Measurements from ENCODE around the gene APBB3.

Gene APBB3

GRCh38 chr5:140542972-140543371, 21.4 kb downstream of the APBB3 start:
- Histone ChIP-seq H3K4me3 (ENCODE audit: low read depth, low read length) (no peak overlapping the region), H3K4me1 (ENCODE audit: control insufficient read depth, insufficient read depth, low read length) (no peaks in the 10 kb centered on the region), H3K27ac (ENCODE audit: extremely low read depth, low read depth, low read length) (no peak overlapping the region), H3K9me3 (ENCODE audit: control insufficient read depth, insufficient read depth, low read depth, low read length) (no peaks in the 10 kb centered on the region), H3K36me3 (ENCODE audit: control insufficient read depth in 2 of 2, insufficient read depth in 1 of 2, low read length in 2 of 2) (peaks cover 34 to 70% of the 10 kb centered on the region in 2 experiments)
- CTCF ChIA-PET: no interaction called here
- POLR2A ChIA-PET: no interaction called here
- no peak for TF ChIP-seq ZNF146 (tag by site-specific recombination; IDR thresholded peaks at IDR 0.05)
- TF ChIP-seq EGR2 (tag by site-specific recombination; IDR thresholded peaks at IDR 0.05; ENCODE audit: low read depth): no peak
- TF ChIP-seq ZNF175 (tag by site-specific recombination; IDR thresholded peaks at IDR 0.05): no peak
- TF ChIP-seq ZNF701 (tag by site-specific recombination; IDR thresholded peaks at IDR 0.05): no peak
- no peak for TF ChIP-seq ZNF174 (tag by site-specific recombination; IDR thresholded peaks at IDR 0.05)
- TF ChIP-seq SCRT1 (tag by site-specific recombination; IDR thresholded peaks at IDR 0.05; ENCODE audit: borderline replicate concordance): no peak
- TF ChIP-seq ZIC2 (tag by site-specific recombination; IDR thresholded peaks at IDR 0.05): no peak
- no peak for TF ChIP-seq OVOL3 (tag by site-specific recombination; IDR thresholded peaks at IDR 0.05)
- no peak for TF ChIP-seq ZNF121 (tag by site-specific recombination; IDR thresholded peaks at IDR 0.05)
- no peak for TF ChIP-seq ZNF426 (tag by site-specific recombination; IDR thresholded peaks at IDR 0.05)
- no peak for TF ChIP-seq ZNF48 (tag by site-specific recombination; IDR thresholded peaks at IDR 0.05)
- no peak for TF ChIP-seq ZNF114 (tag by site-specific recombination; IDR thresholded peaks at IDR 0.05)
- TF ChIP-seq ZNF2 (tag by site-specific recombination; IDR thresholded peaks at IDR 0.05): no peak
- no peak for TF ChIP-seq ZNF610 (tag by site-specific recombination; IDR thresholded peaks at IDR 0.05; ENCODE audit: borderline replicate concordance)
- no peak for TF ChIP-seq ZNF510 (tag by site-specific recombination; IDR thresholded peaks at IDR 0.05; ENCODE audit: insufficient replicate concordance)
- TF ChIP-seq ZNF398 (tag by site-specific recombination; IDR thresholded peaks at IDR 0.05): no peak
- TF ChIP-seq GFI1B (tag by site-specific recombination; IDR thresholded peaks at IDR 0.05): no peak
- no peak for TF ChIP-seq ZSCAN23 (tag by site-specific recombination; IDR thresholded peaks at IDR 0.05)

- Histone ChIP-seq H3K9me3 (ENCODE audit: control insufficient read depth, insufficient read depth, low read depth, low read length) (no peaks in the 10 kb centered on the region), H3K36me3 (ENCODE audit: control insufficient read depth in 2 of 2, insufficient read depth in 1 of 2, low read length in 2 of 2) (peaks cover 53 to 80% of the 10 kb centered on the region in 2 experiments), H3K4me3 (ENCODE audit: low read depth, low read length) (no peak overlapping the region), H3K27ac (ENCODE audit: extremely low read depth, low read depth, low read length) (no peak overlapping the region), H3K4me1 (ENCODE audit: control insufficient read depth, insufficient read depth, low read length) (no peaks in the 10 kb centered on the region)
- TF ChIP-seq ZNF830 (tag by site-specific recombination; IDR thresholded peaks at IDR 0.05; ENCODE audit: low read depth): no peak
- TF ChIP-seq ZNF239 (tag by site-specific recombination; IDR thresholded peaks at IDR 0.05): no peak
- no peak for TF ChIP-seq GLIS1 (tag by site-specific recombination; IDR thresholded peaks at IDR 0.05)
- no peak for TF ChIP-seq GLI4 (tag by site-specific recombination; IDR thresholded peaks at IDR 0.05)
- no peak for TF ChIP-seq ZNF335 (tag by site-specific recombination; conservative IDR thresholded peaks at IDR 0.05)
- no peak for TF ChIP-seq ZSCAN16 (tag by site-specific recombination; IDR thresholded peaks at IDR 0.05)
- TF ChIP-seq ZFP37 (tag by site-specific recombination; IDR thresholded peaks at IDR 0.05): no peak
- no peak for TF ChIP-seq ZNF555 (tag by site-specific recombination; conservative IDR thresholded peaks at IDR 0.05)
- no peak for TF ChIP-seq ZNF274 (IDR thresholded peaks at IDR 0.05; ENCODE audit: low read length)
- TF ChIP-seq ZNF274 (tag by site-specific recombination; IDR thresholded peaks at IDR 0.05; ENCODE audit: borderline replicate concordance): no peak
- no peak for TF ChIP-seq ZNF518A (tag by site-specific recombination; conservative IDR thresholded peaks at IDR 0.05; ENCODE audit: low read depth)
- no peak for TF ChIP-seq ZNF843 (tag by site-specific recombination; IDR thresholded peaks at IDR 0.05)
- no peak for TF ChIP-seq HOXD13 (CRISPR knock-in tag; IDR thresholded peaks at IDR 0.05; ENCODE audit: borderline replicate concordance)
- no peak for TF ChIP-seq ZNF48 (tag by site-specific recombination; IDR thresholded peaks at IDR 0.05)
- no peak for TF ChIP-seq ZIC2 (tag by site-specific recombination; IDR thresholded peaks at IDR 0.05)
- TF ChIP-seq ZBTB7A (tag by site-specific recombination; IDR thresholded peaks at IDR 0.05; ENCODE audit: low read depth): no peak
- no peak for TF ChIP-seq ZNF138 (tag by site-specific recombination; IDR thresholded peaks at IDR 0.05; ENCODE audit: borderline replicate concordance)
- CTCF ChIA-PET: no interaction called here
- POLR2A ChIA-PET: no interaction called here
Measured at GRCh38 chr5:140540227-140540626, 24.2 kb downstream of the APBB3 start.
